ENCODE measurements around the gene KIAA1549.

GRCh38 chr7:138913783-138914182, 67.4 kb downstream of the KIAA1549 start:
- TF ChIP-seq CTCF (IDR thresholded peaks at IDR 0.05; ENCODE audit: low read depth, low read length, missing input control) (no peak), HNF4A (conservative IDR thresholded peaks at IDR 0.05) (no peak), SP1 (IDR thresholded peaks at IDR 0.05) (no peak), RAD21 (IDR thresholded peaks at IDR 0.05) (no peak), JUND (IDR thresholded peaks at IDR 0.05) (no peak), FOXA1 (IDR thresholded peaks at IDR 0.05) (no peak), GABPA (IDR thresholded peaks at IDR 0.05 in 1 of 2, conservative IDR thresholded peaks at IDR 0.05 in 1 of 2) (no peak), YY1 (IDR thresholded peaks at IDR 0.05) (no peak), ATF3 (IDR thresholded peaks at IDR 0.05) (no peak), EGR1 (IDR thresholded peaks at IDR 0.05; ENCODE audit: low read depth in 2 of 2) (no peak), TAF1 (conservative IDR thresholded peaks at IDR 0.05) (no peak), REST (IDR thresholded peaks at IDR 0.05) (no peak), MAX (IDR thresholded peaks at IDR 0.05) (no peak), NR2F2 (IDR thresholded peaks at IDR 0.05) (no peak)
